Uterus (tissue), 2 donors: Measurements from ENCODE around the gene SYTL2.

Experiments used
- CTCF ChIP-seq, 4 experiments: fragments of 200-600 bp in 2 of 4; fragments of 450-650 bp in 2 of 4; sonication (generic) in 2 of 4; IDR thresholded peaks; one replicate each; pipeline ENCODE4 v1.5.1; 2016 to 2019; ENCODE audit warnings: antibody characterized with exemption in 4 of 4, mild to moderate bottlenecking in 2 of 4, moderate library complexity in 1 of 4
- POLR2A ChIP-seq, 2 donors: fragments of 450-650 bp; IDR thresholded peaks; one replicate each; pipeline ENCODE4 v1.6.1; 2016; ENCODE audit warnings: antibody characterized with exemption in 2 of 2, mild to moderate bottlenecking in 1 of 2, moderate library complexity in 1 of 2

GRCh38 chr11:85663080-85663752 is 147.7 kb downstream of the SYTL2 start:
- TF ChIP-seq POLR2A (IDR thresholded peaks at IDR 0.05) (no peak), CTCF (IDR thresholded peaks at IDR 0.05) (no peak)
